Adrenal gland (tissue), 12 donors: ENCODE measurements around the gene UBE2O. TPM values are rescaled to one million over a fixed set of nuclear protein-coding genes. Genes with fewer than 3 reads are reported as not detected.

ENCODE experiments used
- DNase-seq, 7 donors: peaks; one replicate each; pipeline ENCODE4 v3.0.0-alpha.2; 2019 to 2020
- H3K27ac ChIP-seq, 5 donors: fragments of 200-600 bp; sonication (generic) in 4 of 5; 1 replicate in 3 of 5; 2 replicates in 2 of 5; pipeline versions ENCODE4 v1.5.1 to v1.8.0; 2016 to 2020; ENCODE audit warnings: mild to moderate bottlenecking in 1 of 5
- H3K27me3 ChIP-seq: fragments of 200-600 bp; 2 replicates; pipeline ENCODE4 v1.8.0; 2021
- H3K36me3 ChIP-seq, 2 donors: fragments of 200-600 bp; replicated peaks in 1 of 2; 1 replicate in 1 of 2; 2 replicates in 1 of 2; pipeline versions ENCODE4 v1.5.1 to v1.8.0; 2018 to 2022
- H3K4me1 ChIP-seq, 2 donors: fragments of 200-600 bp; replicated peaks in 1 of 2; 1 replicate in 1 of 2; 2 replicates in 1 of 2; pipeline versions ENCODE4 v1.5.1 to v1.8.0; 2018 to 2021
- H3K4me3 ChIP-seq, 4 donors: fragments of 200-600 bp; sonication (generic) in 3 of 4; one replicate each; pipeline ENCODE4 v1.5.1; 2016 to 2018
- H3K9me3 ChIP-seq, 3 donors: fragments of 200-600 bp; sonication (generic) in 1 of 3; replicated peaks in 1 of 3; 1 replicate in 2 of 3; 2 replicates in 1 of 3; pipeline versions ENCODE4 v1.5.1 to v1.8.0; 2016 to 2021
- POLR2A ChIP-seq, 2 donors: fragments of 450-650 bp; IDR thresholded peaks; one replicate each; pipeline ENCODE4 v1.6.1; 2017; ENCODE audit warnings: antibody characterized with exemption in 2 of 2, mild to moderate bottlenecking in 2 of 2, moderate library complexity in 1 of 2
- WGBS, 4 donors: extraction: QIAGEN DNeasy Blood & Tissue Kit in 2 of 4; methylation state at CpG; one replicate each; pipeline versions ENCODE4 v1.1.5 to v1.1.7; 2013 to 2017; 5-methylcytosine and 5-hydroxymethylcytosine counted together
- intact Hi-C, 2 donors: fragments of 100-400 bp; cut with DNase I; formaldehyde crosslinking; loops; one replicate each; pipeline versions ENCODE4 v1.14.1 to v1.15.0; 2022 to 2023
- polyA plus RNA-seq, 3 donors: library from polyadenylated mRNA; stranded (reverse); fragments of 200-250 nt in 2 of 3; fragments of 350-450 nt in 1 of 3; fragmentation: Illumina TruSeq in 1 of 3; extraction: RNeasy Lipid Tissue Mini Kit (QIAGEN cat#74804) in 1 of 3; gene quantifications; one replicate each; pipeline ENCODE4 v1.2.3, GENCODE V29; 2013 to 2014
- total RNA-seq, 9 donors: library from RNA; depleted of rRNA in 4 of 9; stranded (reverse); fragments of >200 nt in 4 of 9; fragments of 120-200 nt in 1 of 9; fragmentation: NEBNext Ultra II Directional in 1 of 9; extraction: Animal tissue kit (Norgen Biotek cat#: 25700) in 1 of 9; gene quantifications; one replicate each; pipeline versions ENCODE4 v1.1.0 to v1.2.4, GENCODE V29; 2013 to 2023
- TF ChIP-seq, protein P1 (sequence below), 6 experiments: fragments of 450-650 bp in 4 of 6; fragments of 200-600 bp in 2 of 6; sonication (generic) in 1 of 6; IDR thresholded peaks; 1 replicate in 5 of 6; 2 replicates in 1 of 6; pipeline versions ENCODE4 v1.5.1 to v1.8.0; 2016 to 2021; ENCODE audit warnings: antibody characterized with exemption in 6 of 6, mild to moderate bottlenecking in 2 of 6, moderate library complexity in 1 of 6
- donor health status: healthy with polysubstance abuse.
- donor health status: Bipolar disorder and iron deficiency.
- donor health status: DM: yes; HTN: yes; CAD: no.
- donor health status: DM: no; HTN: no; CAD: no.
- donor health status: DM: no; HTN: no; CAD: no.
- donor health status: DM: yes; HTN: yes; CAD: no.

UBE2O gene
- total and polyA plus RNA-seq, 12 donors, result 9.8 to 21.8 (median 15.8) TPM

GRCh38 chr17:76371656-76372628 lies 81.0 kb downstream of the UBE2O start:
- no peak for TF ChIP-seq POLR2A (IDR thresholded peaks at IDR 0.05)
- TF ChIP-seq, protein P1, sequence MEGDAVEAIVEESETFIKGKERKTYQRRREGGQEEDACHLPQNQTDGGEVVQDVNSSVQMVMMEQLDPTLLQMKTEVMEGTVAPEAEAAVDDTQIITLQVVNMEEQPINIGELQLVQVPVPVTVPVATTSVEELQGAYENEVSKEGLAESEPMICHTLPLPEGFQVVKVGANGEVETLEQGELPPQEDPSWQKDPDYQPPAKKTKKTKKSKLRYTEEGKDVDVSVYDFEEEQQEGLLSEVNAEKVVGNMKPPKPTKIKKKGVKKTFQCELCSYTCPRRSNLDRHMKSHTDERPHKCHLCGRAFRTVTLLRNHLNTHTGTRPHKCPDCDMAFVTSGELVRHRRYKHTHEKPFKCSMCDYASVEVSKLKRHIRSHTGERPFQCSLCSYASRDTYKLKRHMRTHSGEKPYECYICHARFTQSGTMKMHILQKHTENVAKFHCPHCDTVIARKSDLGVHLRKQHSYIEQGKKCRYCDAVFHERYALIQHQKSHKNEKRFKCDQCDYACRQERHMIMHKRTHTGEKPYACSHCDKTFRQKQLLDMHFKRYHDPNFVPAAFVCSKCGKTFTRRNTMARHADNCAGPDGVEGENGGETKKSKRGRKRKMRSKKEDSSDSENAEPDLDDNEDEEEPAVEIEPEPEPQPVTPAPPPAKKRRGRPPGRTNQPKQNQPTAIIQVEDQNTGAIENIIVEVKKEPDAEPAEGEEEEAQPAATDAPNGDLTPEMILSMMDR (IDR thresholded peaks at IDR 0.05), result no peak
- intact Hi-C loops, result no loop called here
- Histone ChIP-seq H3K9me3 (no peaks in the 10 kb centered on the region), H3K4me1 (peaks cover 0 to 6% of the 10 kb centered on the region in 2 donors), H3K27me3 (no peaks in the 10 kb centered on the region), H3K4me3 (no peak overlapping the region), H3K27ac (no peak overlapping the region), H3K36me3 (no peaks in the 10 kb centered on the region)
- no peak for DNase-seq
- 87 to 93% (median 89%) methylated on average over 16 of the region's 16 CpGs for WGBS, 4 donors

DNA sequence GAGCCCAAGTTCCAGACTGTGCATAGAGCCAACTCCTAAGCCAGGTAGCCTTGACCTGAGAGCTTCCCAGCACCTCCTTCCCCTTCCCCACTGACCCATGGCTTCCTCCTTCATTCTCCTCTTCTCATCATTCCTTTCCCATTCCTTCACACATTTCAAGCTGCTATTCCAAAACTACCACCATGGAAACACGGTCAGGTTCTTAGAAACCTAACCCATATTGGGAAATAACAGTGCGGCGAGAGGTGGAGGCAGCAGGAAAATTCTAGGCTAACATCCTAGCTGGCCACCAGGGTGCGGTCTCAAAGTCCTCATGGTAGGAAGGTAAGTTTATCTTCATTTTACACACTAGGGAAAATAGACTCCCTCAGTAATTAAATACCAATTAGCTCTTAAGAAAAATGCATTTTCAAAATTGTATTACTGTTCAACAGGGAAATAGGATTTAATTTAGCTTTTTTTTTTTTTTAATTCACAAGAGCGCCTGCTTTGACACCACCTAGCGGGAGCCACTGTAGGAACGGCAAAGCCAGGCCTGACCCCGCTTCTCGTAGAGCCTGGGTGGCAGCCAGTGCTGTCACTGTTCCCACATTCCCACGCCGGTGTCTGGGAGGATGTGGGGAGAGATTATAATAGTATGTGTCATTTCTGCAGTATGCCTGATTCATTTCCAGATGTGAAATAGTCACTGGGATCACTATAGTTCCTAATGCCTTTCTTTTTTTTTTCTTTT lies 82.5 kb downstream of the UBE2O start:
- Histone ChIP-seq H3K4me3 (no peak overlapping the region), H3K36me3 (no peaks in the 10 kb centered on the region), H3K4me1 (peaks cover 0 to 2% of the 10 kb centered on the region in 2 donors), H3K9me3 (no peaks in the 10 kb centered on the region), H3K27me3 (no peaks in the 10 kb centered on the region), H3K27ac (peak overlapping the region in 2 of 5 donors; percentile 42 to 49)
- 52 to 55% (median 53%) methylated on average over 11 of the region's 11 CpGs for WGBS, 4 donors
- intact Hi-C loops, result no loop called here
- DNase-seq, result peak in 6 of 7 donors; percentile 61 to 84 (median 71)
- TF ChIP-seq, protein P1 (IDR thresholded peaks at IDR 0.05), result peak in 5 of 6 experiments; percentile 19 to 43 (median 33)
- TF ChIP-seq POLR2A (IDR thresholded peaks at IDR 0.05), result no peak

DNA sequence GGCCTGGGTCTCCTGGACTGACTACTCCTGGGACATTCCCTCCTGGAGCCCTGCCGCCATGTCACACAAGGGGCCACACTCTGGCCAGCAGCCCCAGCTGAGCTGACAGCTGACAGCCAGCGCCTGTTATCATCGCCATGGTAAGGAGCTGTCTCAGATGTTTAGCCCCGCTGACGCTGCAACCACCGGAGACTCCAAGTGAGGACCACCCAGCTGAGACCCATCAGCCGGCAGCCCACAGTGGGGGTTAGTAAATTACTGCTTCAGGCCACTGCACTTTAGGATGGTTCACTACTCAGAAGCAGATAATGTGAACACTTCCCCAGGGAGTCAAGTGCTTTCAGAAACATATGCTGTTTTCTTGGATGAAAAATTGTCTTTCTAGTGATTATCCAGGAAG lies 83.1 kb downstream of the UBE2O start:
- Histone ChIP-seq H3K9me3 (no peaks in the 10 kb centered on the region), H3K4me3 (no peak overlapping the region), H3K27me3 (no peaks in the 10 kb centered on the region), H3K4me1 (no peaks in the 10 kb centered on the region), H3K36me3 (no peaks in the 10 kb centered on the region), H3K27ac (peak overlapping the region in 1 of 5 donors; percentile 49)
- TF ChIP-seq, protein P1 (IDR thresholded peaks at IDR 0.05), result no peak
- TF ChIP-seq POLR2A (IDR thresholded peaks at IDR 0.05), result no peak
- intact Hi-C loops, result no loop called here
- DNase-seq, result no peak
- WGBS, 4 donors, result 64 to 76% (median 71%) methylated on average over 5 to 7 of the region's 7 CpGs; no CpG with 5 or more reads in 1 of the 4 donors

DNA sequence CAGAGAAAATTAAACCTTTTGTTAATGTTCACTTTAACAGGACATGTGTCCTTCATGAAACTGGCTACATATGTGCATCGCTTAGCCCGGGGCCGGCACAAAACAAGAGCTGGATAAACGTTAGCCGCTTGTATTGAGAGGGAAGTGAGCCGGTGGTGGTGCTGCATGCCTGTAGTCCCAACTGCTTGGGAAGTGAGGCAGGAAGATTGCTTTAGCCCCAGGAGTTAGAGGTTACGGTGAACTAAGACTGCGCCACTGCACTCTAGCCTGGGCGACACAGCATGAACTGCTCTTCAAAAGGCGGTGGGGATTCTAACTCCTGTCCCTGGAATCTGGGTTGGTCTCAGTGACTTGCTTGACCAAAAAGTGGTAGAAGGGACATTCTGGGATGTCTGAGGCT lies 83.6 kb downstream of the UBE2O start:
- Histone ChIP-seq H3K4me1 (no peaks in the 10 kb centered on the region), H3K36me3 (no peaks in the 10 kb centered on the region), H3K27ac (peak overlapping the region in 1 of 5 donors; percentile 49), H3K27me3 (no peaks in the 10 kb centered on the region), H3K4me3 (no peak overlapping the region), H3K9me3 (no peaks in the 10 kb centered on the region)
- 77 to 85% (median 84%) methylated on average over 6 to 10 of the region's 10 CpGs for WGBS, 4 donors
- no peak for TF ChIP-seq POLR2A (IDR thresholded peaks at IDR 0.05)
- TF ChIP-seq, protein P1 (IDR thresholded peaks at IDR 0.05), result no peak
- intact Hi-C loops, result no loop called here
- DNase-seq, result no peak
